DOHH2 (cell line): ENCODE measurements around the gene TES.
A peak's percentile ranks its signal among the peaks of the same experiment; 100 is the strongest.

Experiments used
- H3F3A ChIP-seq: fragments of 200-600 bp; sonication (generic), shearing (Covaris generic); 2 replicates; pipeline ENCODE4 v1.6.0; 2016; ENCODE audit warnings: antibody characterized with exemption, mild to moderate bottlenecking; ENCODE audit not compliant: control insufficient read depth, insufficient read depth
- H3K27ac ChIP-seq: fragments of 200-600 bp; sonication (generic); 2 replicates; pipeline ENCODE4 v1.5.1; 2014; ENCODE audit warnings: low read depth, mild to moderate bottlenecking, low read length, moderate library complexity
- H3K27me3 ChIP-seq: fragments of 200-600 bp; sonication (generic); 2 replicates; pipeline ENCODE4 v1.6.1; 2014; ENCODE audit warnings: mild to moderate bottlenecking, low read length, mixed read lengths; ENCODE audit not compliant: control insufficient read depth
- H3K36me3 ChIP-seq: fragments of 200-600 bp; sonication (generic); 2 replicates; pipeline ENCODE4 v1.6.1; 2014; ENCODE audit warnings: mild to moderate bottlenecking, low read length, moderate library complexity, mixed read lengths; ENCODE audit not compliant: control insufficient read depth
- H3K4me1 ChIP-seq: fragments of 200-600 bp; sonication (generic); 2 replicates; pipeline ENCODE4 v1.6.1; 2014; ENCODE audit warnings: mild to moderate bottlenecking, low read length, mixed read lengths; ENCODE audit not compliant: control insufficient read depth
- H3K4me2 ChIP-seq: fragments of 200-600 bp; sonication (generic); 2 replicates; pipeline ENCODE4 v1.6.0; 2014; ENCODE audit warnings: mild to moderate bottlenecking, low read length, moderate library complexity
- H3K4me3 ChIP-seq: fragments of 200-600 bp; sonication (generic); 2 replicates; pipeline ENCODE4 v1.5.1; 2014; ENCODE audit warnings: mild to moderate bottlenecking, low read length, mixed read lengths
- H3K79me2 ChIP-seq: fragments of 200-600 bp; sonication (generic); 2 replicates; pipeline ENCODE4 v1.6.1; 2014; ENCODE audit warnings: mild to moderate bottlenecking, low read length, mixed read lengths; ENCODE audit not compliant: control insufficient read depth
- H3K9me2 ChIP-seq: fragments of 200-600 bp; sonication (generic); replicated peaks from 2 replicates; pipeline ENCODE4 v1.6.1; 2014; ENCODE audit warnings: mild to moderate bottlenecking, low read length, mixed read lengths; ENCODE audit not compliant: control insufficient read depth
- H3K9me3 ChIP-seq: fragments of 200-600 bp; sonication (generic); 2 replicates; pipeline ENCODE4 v1.6.1; 2014; ENCODE audit warnings: antibody characterized with exemption, low read length, mixed read lengths; ENCODE audit not compliant: control insufficient read depth, insufficient read depth
- H4K20me1 ChIP-seq: fragments of 200-600 bp; sonication (generic); 2 replicates; pipeline ENCODE4 v1.6.0; 2014; ENCODE audit warnings: low read depth, mild to moderate bottlenecking, antibody characterized with exemption, low read length, moderate library complexity; ENCODE audit not compliant: control insufficient read depth, insufficient read depth
- CTCF ChIP-seq: fragments of 200-600 bp; sonication (generic); IDR thresholded peaks from one replicate; pipeline ENCODE4 v1.5.1; 2014; ENCODE audit warnings: antibody characterized with exemption, mild to moderate bottlenecking, low read depth, low read length; ENCODE audit not compliant: poor library complexity, severe bottlenecking
- EZH2phosphoT487 ChIP-seq: fragments of 200-600 bp; sonication (generic); IDR thresholded peaks from 2 replicates; pipeline ENCODE4 v1.6.1; 2017; ENCODE audit warnings: borderline replicate concordance, mild to moderate bottlenecking, antibody characterized with exemption, low read length, moderate library complexity, mixed read lengths

The TES gene

GRCh38 chr7:116219834-116220233 is 9.5 kb downstream of the TES start:
- Histone ChIP-seq H3K9me2 (no peaks in the 10 kb centered on the region), H3K36me3 (0 out of 2 replicates have a peak, but pooled peaks cover 3% of the 10 kb centered on the region), H4K20me1 (peaks cover 12% of the 10 kb centered on the region), H3K27ac (no peak overlapping the region), H3K4me2 (no peak overlapping the region), H3K27me3 (no peaks in the 10 kb centered on the region), H3K9me3 (no peaks in the 10 kb centered on the region), H3K4me3 (no peak overlapping the region), H3K4me1 (peaks cover 21% of the 10 kb centered on the region), H3F3A (no peaks in the 10 kb centered on the region), H3K79me2 (peaks cover 97% of the 10 kb centered on the region)
- TF ChIP-seq EZH2phosphoT487 = no peak

DNA sequence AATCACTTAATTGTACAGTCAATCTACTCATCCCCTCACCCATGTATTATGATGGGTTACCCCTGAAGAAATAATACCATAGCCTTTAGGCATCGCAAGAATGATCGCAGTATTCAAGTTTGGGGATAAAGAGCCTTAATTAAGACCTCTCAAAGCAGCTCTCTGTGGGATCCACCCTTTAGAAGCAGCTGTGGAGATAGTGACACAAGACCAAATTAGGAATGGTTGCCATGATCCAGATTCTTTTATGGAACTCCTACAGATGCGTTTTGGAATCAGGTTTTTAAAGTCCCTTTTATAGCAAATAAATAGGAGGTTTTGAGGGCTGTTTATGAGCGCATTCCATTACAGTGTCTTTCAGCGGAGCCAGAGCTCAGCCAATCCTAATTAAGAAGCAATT is 12.2 kb downstream of the TES start:
- H4K20me1 ChIP-seq = peaks cover 14% of the 10 kb centered on the region; the same call in 1 of the 2 replicates
- no peaks in the 10 kb centered on the region for H3K27me3 ChIP-seq
- H3K9me3 ChIP-seq = no peaks in the 10 kb centered on the region
- no peaks in the 10 kb centered on the region for H3K36me3 ChIP-seq
- H3F3A ChIP-seq = no peaks in the 10 kb centered on the region
- no peak overlapping the region for H3K4me2 ChIP-seq
- peaks cover 21% of the 10 kb centered on the region for H3K4me1 ChIP-seq
- TF ChIP-seq EZH2phosphoT487 (no peak), CTCF (no peak)
- H3K27ac ChIP-seq = no peak overlapping the region
- peaks cover 95% of the 10 kb centered on the region for H3K79me2 ChIP-seq
- no peaks in the 10 kb centered on the region for H3K9me2 ChIP-seq
- H3K4me3 ChIP-seq = no peak overlapping the region

DNA sequence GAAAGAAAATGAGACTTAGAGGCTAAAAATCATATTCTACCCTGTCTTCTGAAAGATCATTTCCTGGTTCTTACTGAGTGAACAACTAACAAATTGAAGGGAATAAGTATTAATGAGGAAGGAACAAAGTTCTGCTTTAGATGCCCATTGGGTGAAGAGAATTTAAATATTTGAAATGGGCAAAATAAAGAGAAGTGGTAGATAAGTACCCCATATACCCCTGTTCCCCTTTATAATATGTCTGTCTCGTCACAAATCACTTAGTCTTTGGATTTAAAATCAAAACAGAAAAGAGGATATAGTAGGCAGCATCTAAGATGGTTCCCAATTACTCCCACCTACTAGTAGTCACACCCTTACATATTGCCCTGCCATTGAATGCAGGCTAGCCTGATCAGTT is 13.2 kb downstream of the TES start:
- Histone ChIP-seq H3K4me2 (no peak overlapping the region), H3K27me3 (no peaks in the 10 kb centered on the region), H3K4me1 (peaks cover 21% of the 10 kb centered on the region), H3K9me2 (no peaks in the 10 kb centered on the region), H3K4me3 (no peak overlapping the region), H3K79me2 (peaks cover 94% of the 10 kb centered on the region), H4K20me1 (peaks cover 15% of the 10 kb centered on the region; the same call in 1 of the 2 replicates), H3F3A (no peaks in the 10 kb centered on the region), H3K9me3 (no peaks in the 10 kb centered on the region), H3K27ac (no peak overlapping the region), H3K36me3 (no peaks in the 10 kb centered on the region)
- TF ChIP-seq CTCF (no peak), EZH2phosphoT487 (no peak)

DNA sequence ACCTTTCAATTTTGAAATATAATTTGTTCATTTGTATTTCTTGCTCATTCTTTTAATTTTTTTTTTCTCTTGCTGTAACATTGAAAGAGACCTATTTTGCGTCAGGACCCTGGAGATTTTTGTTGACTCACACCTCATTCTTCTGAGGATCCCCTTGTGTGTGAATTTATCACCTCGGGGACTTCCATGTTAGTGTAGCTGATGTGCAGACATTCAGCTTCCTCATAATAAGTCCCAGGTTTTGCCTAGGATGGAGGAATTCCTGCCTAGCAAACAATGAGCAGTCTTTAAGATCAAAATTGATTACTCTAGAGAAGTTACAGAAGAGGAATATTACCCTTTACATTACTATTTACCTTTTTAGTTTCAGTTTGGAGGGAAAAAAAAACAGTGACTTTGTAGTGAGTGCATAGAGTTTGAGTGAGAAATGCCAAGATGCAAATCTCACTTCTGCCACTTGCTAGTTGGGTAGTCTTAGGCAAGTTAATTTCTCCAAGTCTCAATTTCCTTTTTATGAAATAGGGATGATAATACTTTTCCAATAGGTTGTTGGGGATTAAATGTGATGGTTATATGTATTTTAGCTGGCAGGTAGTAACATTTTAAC is 14.3 kb downstream of the TES start:
- Histone ChIP-seq H3K79me2 (peaks cover 90% of the 10 kb centered on the region), H3K9me3 (no peaks in the 10 kb centered on the region), H3K4me2 (0 out of 2 replicates have a peak overlapping the region, but pooled peaks have one; percentile 7), H3K27ac (no peak overlapping the region), H3F3A (no peaks in the 10 kb centered on the region), H3K9me2 (no peaks in the 10 kb centered on the region), H3K36me3 (no peaks in the 10 kb centered on the region), H4K20me1 (peaks cover 15% of the 10 kb centered on the region; the same call in 1 of the 2 replicates), H3K27me3 (no peaks in the 10 kb centered on the region), H3K4me1 (peaks cover 21% of the 10 kb centered on the region), H3K4me3 (no peak overlapping the region)
- no peak for TF ChIP-seq EZH2phosphoT487
- TF ChIP-seq CTCF = no peak
